ENCODE data around the gene SPNS3.

Gene SPNS3

DNA sequence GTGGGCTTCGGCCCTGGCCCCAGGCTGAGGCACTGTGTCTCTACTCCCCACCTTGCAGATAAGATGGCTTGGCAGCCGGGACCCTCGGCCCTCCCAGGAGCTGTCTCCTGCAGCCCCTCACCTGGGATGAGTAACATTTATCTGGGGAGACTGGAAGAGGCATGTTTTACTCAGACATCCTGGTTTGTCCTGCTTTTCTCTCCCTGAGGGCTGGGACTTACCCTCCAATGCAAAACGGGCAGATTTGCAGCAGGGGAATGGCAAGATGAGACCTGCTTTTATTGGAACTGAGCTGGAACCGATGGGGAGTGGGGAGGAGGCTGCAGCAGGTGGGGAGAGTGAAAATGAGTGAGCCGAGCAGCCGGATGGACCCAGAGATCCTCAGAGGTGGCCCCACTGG, 39.9 kb upstream of the SPNS3 start:
- Histone ChIP-seq H3K36me3 (ENCODE audit: control insufficient read depth, insufficient read depth, low read length) (no peaks in the 10 kb centered on the region), H3K9me3 (ENCODE audit: control insufficient read depth, low read length) (no peaks in the 10 kb centered on the region), H3K27me3 (ENCODE audit: control insufficient read depth, insufficient read depth, low read length) (no peaks in the 10 kb centered on the region), H2AFZ (no peak overlapping the region), H3K4me2 (ENCODE audit: low read length) (no peak overlapping the region), H3K4me3 (ENCODE audit: low read depth, low read length) (no peak overlapping the region), H3K4me1 (no peaks in the 10 kb centered on the region), H3K79me2 (no peaks in the 10 kb centered on the region), H3K27ac (no peak overlapping the region), H3K9ac (no peak overlapping the region)
- TF ChIP-seq, protein P1, sequence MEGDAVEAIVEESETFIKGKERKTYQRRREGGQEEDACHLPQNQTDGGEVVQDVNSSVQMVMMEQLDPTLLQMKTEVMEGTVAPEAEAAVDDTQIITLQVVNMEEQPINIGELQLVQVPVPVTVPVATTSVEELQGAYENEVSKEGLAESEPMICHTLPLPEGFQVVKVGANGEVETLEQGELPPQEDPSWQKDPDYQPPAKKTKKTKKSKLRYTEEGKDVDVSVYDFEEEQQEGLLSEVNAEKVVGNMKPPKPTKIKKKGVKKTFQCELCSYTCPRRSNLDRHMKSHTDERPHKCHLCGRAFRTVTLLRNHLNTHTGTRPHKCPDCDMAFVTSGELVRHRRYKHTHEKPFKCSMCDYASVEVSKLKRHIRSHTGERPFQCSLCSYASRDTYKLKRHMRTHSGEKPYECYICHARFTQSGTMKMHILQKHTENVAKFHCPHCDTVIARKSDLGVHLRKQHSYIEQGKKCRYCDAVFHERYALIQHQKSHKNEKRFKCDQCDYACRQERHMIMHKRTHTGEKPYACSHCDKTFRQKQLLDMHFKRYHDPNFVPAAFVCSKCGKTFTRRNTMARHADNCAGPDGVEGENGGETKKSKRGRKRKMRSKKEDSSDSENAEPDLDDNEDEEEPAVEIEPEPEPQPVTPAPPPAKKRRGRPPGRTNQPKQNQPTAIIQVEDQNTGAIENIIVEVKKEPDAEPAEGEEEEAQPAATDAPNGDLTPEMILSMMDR (IDR thresholded peaks at IDR 0.05) = no peak

GRCh38 chr17:4394208-4395110, 39.3 kb upstream of the SPNS3 start:
- H3K79me2 ChIP-seq = no peaks in the 10 kb centered on the region

DNA sequence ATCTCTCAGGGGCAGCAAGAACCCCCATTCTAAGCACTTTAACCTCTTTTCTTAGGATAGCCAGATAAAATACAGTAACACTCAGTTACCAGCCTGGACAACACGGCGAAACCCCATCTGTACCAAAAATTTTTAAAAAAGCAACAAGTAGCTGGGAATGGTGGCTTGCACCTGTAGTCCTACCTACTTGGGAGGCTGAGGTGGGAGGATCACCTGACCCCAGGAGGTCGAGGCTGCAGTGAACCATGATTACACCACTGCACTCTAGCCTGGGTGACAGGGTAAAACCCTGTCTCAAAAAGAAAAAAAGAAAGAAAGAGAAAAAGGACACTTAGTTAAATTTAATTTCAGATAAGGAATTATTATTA, 38.6 kb upstream of the SPNS3 start:
- Histone ChIP-seq H3K9ac (no peak overlapping the region), H3K27ac (no peak overlapping the region), H3K4me2 (ENCODE audit: low read length) (no peak overlapping the region), H3K9me3 (ENCODE audit: control insufficient read depth, low read length) (no peaks in the 10 kb centered on the region), H3K4me1 (no peaks in the 10 kb centered on the region), H2AFZ (no peak overlapping the region), H3K4me3 (ENCODE audit: low read depth, low read length) (no peak overlapping the region), H3K27me3 (ENCODE audit: control insufficient read depth, insufficient read depth, low read length) (no peaks in the 10 kb centered on the region), H3K36me3 (ENCODE audit: control insufficient read depth, insufficient read depth, low read length) (no peaks in the 10 kb centered on the region), H3K79me2 (no peaks in the 10 kb centered on the region)
- TF ChIP-seq, protein P1 (IDR thresholded peaks at IDR 0.05) = no peak

More at GRCh38 chr17:4394208-4395110, 39.3 kb upstream of the SPNS3 start:
- Histone ChIP-seq H3K27ac (no peak overlapping the region), H3K36me3 (ENCODE audit: control insufficient read depth, insufficient read depth, low read length) (no peaks in the 10 kb centered on the region), H3K4me1 (no peaks in the 10 kb centered on the region), H3K27me3 (ENCODE audit: control insufficient read depth, insufficient read depth, low read length) (no peaks in the 10 kb centered on the region), H3K4me3 (ENCODE audit: low read depth, low read length) (no peak overlapping the region), H3K9me3 (ENCODE audit: control insufficient read depth, low read length) (no peaks in the 10 kb centered on the region), H3K4me2 (ENCODE audit: low read length) (no peak overlapping the region), H2AFZ (no peak overlapping the region), H3K9ac (no peak overlapping the region)
- TF ChIP-seq, protein P1 (IDR thresholded peaks at IDR 0.05) = no peak

DNA sequence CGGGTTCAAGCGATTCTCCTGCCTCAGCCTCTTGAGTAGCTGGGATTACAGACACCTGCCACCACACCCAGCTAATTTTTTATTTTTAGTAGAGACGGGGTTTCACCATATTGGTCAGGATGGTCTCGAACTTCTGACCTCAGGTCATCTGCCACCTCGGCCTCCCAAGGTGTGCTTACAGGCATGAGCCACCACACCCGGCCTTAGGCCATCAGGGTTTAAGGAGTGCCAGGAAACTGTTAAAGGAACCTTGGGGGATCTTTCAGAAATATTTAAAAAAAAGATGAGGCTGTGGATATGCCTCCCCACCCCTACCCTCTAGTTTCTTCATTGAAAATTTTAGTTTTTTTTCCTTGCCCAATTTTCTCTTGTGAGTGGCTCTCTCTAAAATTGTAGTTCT, 35.9 kb upstream of the SPNS3 start:
- Histone ChIP-seq H3K27me3 (ENCODE audit: control insufficient read depth, insufficient read depth, low read length) (no peaks in the 10 kb centered on the region), H3K27ac (no peak overlapping the region), H3K4me3 (ENCODE audit: low read depth, low read length) (no peak overlapping the region), H3K36me3 (ENCODE audit: control insufficient read depth, insufficient read depth, low read length) (no peaks in the 10 kb centered on the region), H3K4me1 (no peaks in the 10 kb centered on the region), H3K79me2 (no peaks in the 10 kb centered on the region), H3K9me3 (ENCODE audit: control insufficient read depth, low read length) (no peaks in the 10 kb centered on the region), H3K4me2 (ENCODE audit: low read length) (no peak overlapping the region), H3K9ac (no peak overlapping the region), H2AFZ (no peak overlapping the region)
- TF ChIP-seq, protein P1 (IDR thresholded peaks at IDR 0.05) = no peak
